Measurements from ENCODE around the gene GSDMA.

Gene GSDMA
- total RNA-seq = 0 to 0.85 (median 0.31) reads per million in 4 experiments

- DNase-seq = no peak
These were observed at the start of gene GSDMA for GRCh38 chr17:39962642-39963220. Gene GSDMA, plus strand, starts transcription at chr17:39963004. Its CDS starts 2,684 bp downstream, at chr17:39965688.

- no peak for DNase-seq
These were observed 48.8 kb upstream of the GSDMA start for GRCh38 chr17:39913989-39914388.

- DNase-seq = no peak
These were observed 47.2 kb upstream of the GSDMA start for GRCh38 chr17:39915559-39915958.

- no peak for DNase-seq
These were observed 45.9 kb upstream of the GSDMA start for GRCh38 chr17:39916918-39917317.

GRCh38 chr17:39919087-39919683 lies 43.6 kb upstream of the GSDMA start:
- no peak for DNase-seq

- peak; percentile 34 for DNase-seq
These were observed 42.3 kb upstream of the GSDMA start for GRCh38 chr17:39920218-39921210.

- DNase-seq = no peak
These were observed 41.5 kb upstream of the GSDMA start for GRCh38 chr17:39921323-39921722.

GRCh38 chr17:39922006-39922405 lies 40.8 kb upstream of the GSDMA start:
- no peak for DNase-seq

GRCh38 chr17:39923230-39923629 lies 39.6 kb upstream of the GSDMA start:
- DNase-seq = no peak

GRCh38 chr17:39923836-39924690 lies 38.7 kb upstream of the GSDMA start:
- DNase-seq = no peak

GRCh38 chr17:39924691-39925055 lies 38.1 kb upstream of the GSDMA start:
- DNase-seq = no peak

GRCh38 chr17:39925282-39926134 lies 37.3 kb upstream of the GSDMA start:
- no peak for DNase-seq

- DNase-seq = no peak
These were observed 36.6 kb upstream of the GSDMA start for GRCh38 chr17:39926135-39926587.

GRCh38 chr17:39926588-39927100 lies 36.2 kb upstream of the GSDMA start:
- DNase-seq = peak; percentile 38

- peak; percentile 79 for DNase-seq
These were observed 35.5 kb upstream of the GSDMA start, which contains the start of the genes LRRC3C and ORMDL3 for GRCh38 chr17:39927101-39927928. Gene LRRC3C, plus strand, starts transcription at chr17:39927732. Its CDS starts 13,792 bp downstream, at chr17:39941524. Gene ORMDL3, minus strand, starts transcription at chr17:39927601. Its CDS starts 3,398 bp downstream, at chr17:39924203.

GRCh38 chr17:39927929-39928857 lies 34.6 kb upstream of the GSDMA start:
- no peak for DNase-seq

GRCh38 chr17:39928858-39929645 lies 33.8 kb upstream of the GSDMA start:
- no peak for DNase-seq

All from effector CD8-positive, alpha-beta T cell (primary cell).